H1 (cell line): Measurements from ENCODE around the gene PDE4B. TPM values are rescaled to one million over a fixed set of nuclear protein-coding genes. Genes with fewer than 3 reads are reported as not detected.

Experiments
- CTCF ChIA-PET: fragments of 300-600 bp; sonication (Branson Sonifier 250); formaldehyde crosslinking; loops from one replicate; lab custom pipeline; 2021; ENCODE audit not compliant: partially characterized antibody; lab: Charles Lee
- POLR2A ChIA-PET: fragments of 300-600 bp; sonication (Branson Sonifier 250); formaldehyde crosslinking; loops from one replicate; lab custom pipeline; 2021; ENCODE audit warnings: inconsistent platforms; ENCODE audit not compliant: partially characterized antibody; lab: Charles Lee
- DNase-seq, 2 experiments: peaks; one replicate each; pipeline versions ENCODE4 v3.0.0 to v3.0.0-alpha.2; 2010 to 2022; ENCODE audit warnings: low spot score in 2 of 2, low read depth in 1 of 2, mixed read lengths in 1 of 2
- FAIRE-seq: peaks from 2 replicates; lab custom pipeline; 2011; peaks lifted over from hg19 to GRCh38; lab: Jason Lieb, UNC
- H2AFZ ChIP-seq: 2 replicates; pipeline ENCODE4 v1.8.1; 2012; ENCODE audit warnings: low read length, inconsistent platforms
- H2AK5ac ChIP-seq: 2 replicates; pipeline ENCODE4 v1.6.1; 2013; ENCODE audit warnings: low read depth, low read length
- H2BK120ac ChIP-seq: replicated peaks from 2 replicates; pipeline ENCODE3; 2013; ENCODE audit warnings: low read depth, low read length, inconsistent platforms
- H2BK12ac ChIP-seq: 2 replicates; pipeline ENCODE4 v1.6.1; 2013; ENCODE audit warnings: low read depth, low read length
- H2BK15ac ChIP-seq: 2 replicates; pipeline ENCODE4 v1.6.1; 2013; ENCODE audit warnings: low read length
- H2BK20ac ChIP-seq: 2 replicates; pipeline ENCODE4 v1.6.1; 2013; ENCODE audit warnings: low read length
- H2BK5ac ChIP-seq: 2 replicates; pipeline ENCODE4 v1.6.1; 2013; ENCODE audit warnings: low read depth, low read length
- H3K14ac ChIP-seq: 2 replicates; pipeline ENCODE4 v1.6.1; 2013; ENCODE audit warnings: inconsistent platforms; ENCODE audit not compliant: insufficient read length
- H3K18ac ChIP-seq: 2 replicates; pipeline ENCODE4 v1.6.1; 2013; ENCODE audit warnings: low read length; ENCODE audit errors: extremely low read depth
- H3K23ac ChIP-seq: 2 replicates; pipeline ENCODE4 v1.6.1; 2013; ENCODE audit warnings: inconsistent platforms; ENCODE audit not compliant: insufficient read length
- H3K23me2 ChIP-seq: 2 replicates; pipeline ENCODE4 v1.6.1; 2013; ENCODE audit warnings: low read depth, low read length
- H3K27ac ChIP-seq: 2 replicates; pipeline ENCODE4 v1.6.1; 2011; ENCODE audit warnings: low read depth, low read length, inconsistent platforms
- H3K27me3 ChIP-seq, 4 experiments: replicated peaks in 1 of 4; 1 replicate in 1 of 4; 2 replicates in 3 of 4; pipeline versions ENCODE4 v1.6.1 to v1.8.1; 2011 to 2013; ENCODE audit warnings: low read length in 3 of 4, mild to moderate bottlenecking in 3 of 4, inconsistent platforms in 2 of 4, mixed read lengths in 2 of 4, moderate library complexity in 1 of 4; ENCODE audit not compliant: control insufficient read depth in 3 of 4, insufficient read depth in 3 of 4; ENCODE audit errors: extremely low read depth in 1 of 4
- H3K36me3 ChIP-seq, 4 experiments: 2 replicates each; pipeline versions ENCODE4 v1.6.1 to v1.8.1; 2011 to 2013; ENCODE audit warnings: mild to moderate bottlenecking in 4 of 4, low read length in 3 of 4, moderate library complexity in 2 of 4, control low read depth in 1 of 4, inconsistent platforms in 1 of 4; ENCODE audit not compliant: insufficient read depth in 4 of 4, control insufficient read depth in 2 of 4
- H3K4ac ChIP-seq: replicated peaks from 2 replicates; pipeline ENCODE3; 2013; ENCODE audit warnings: low read length, low read depth, mixed read lengths, inconsistent platforms; ENCODE audit not compliant: insufficient read length
- H3K4me1 ChIP-seq, 4 experiments: replicated peaks in 1 of 4; 1 replicate in 1 of 4; 2 replicates in 3 of 4; pipeline versions ENCODE4 v1.6.1 to v1.8.1; 2011 to 2013; ENCODE audit warnings: low read length in 3 of 4, inconsistent platforms in 2 of 4, mixed read lengths in 1 of 4; ENCODE audit not compliant: insufficient read depth in 4 of 4, control insufficient read depth in 3 of 4
- H3K4me2 ChIP-seq, 2 experiments: 2 replicates each; pipeline versions ENCODE4 v1.6.1 to v1.8.1; 2011 to 2013; ENCODE audit warnings: low read depth in 2 of 2, low read length in 2 of 2, control low read depth in 1 of 2, inconsistent platforms in 1 of 2, mild to moderate bottlenecking in 1 of 2; ENCODE audit not compliant: insufficient read depth in 1 of 2
- H3K4me3 ChIP-seq, 4 experiments: fragments of 200-600, 300-600 bp in 1 of 4; sonication (generic), shearing (Covaris generic), sonication (Bioruptor Twin) in 1 of 4; 2 replicates each; pipeline versions ENCODE4 v1.5.1 to v1.8.1; 2011 to 2016; ENCODE audit warnings: low read length in 4 of 4, low read depth in 3 of 4, control low read depth in 2 of 4, inconsistent platforms in 2 of 4, mild to moderate bottlenecking in 2 of 4, mixed read lengths in 1 of 4, moderate library complexity in 1 of 4; ENCODE audit not compliant: insufficient read depth in 2 of 4; ENCODE audit errors: extremely low read depth in 1 of 4
- H3K56ac ChIP-seq: replicated peaks from 2 replicates; pipeline ENCODE3; 2013; ENCODE audit warnings: low read depth, mild to moderate bottlenecking, mixed read lengths, low read length, inconsistent platforms; ENCODE audit not compliant: insufficient read length
- H3K79me1 ChIP-seq: 2 replicates; pipeline ENCODE4 v1.6.1; 2013; ENCODE audit warnings: low read depth, low read length, control low read depth
- H3K79me2 ChIP-seq, 2 experiments: 2 replicates each; pipeline versions ENCODE4 v1.6.1 to v1.8.1; 2012 to 2013; ENCODE audit warnings: low read length in 2 of 2, mild to moderate bottlenecking in 2 of 2, inconsistent platforms in 1 of 2; ENCODE audit not compliant: insufficient read depth in 2 of 2, control insufficient read depth in 1 of 2
- H3K9ac ChIP-seq, 4 experiments: replicated peaks in 1 of 4; 1 replicate in 1 of 4; 2 replicates in 3 of 4; pipeline versions ENCODE4 v1.6.1 to v1.8.1; 2011 to 2013; ENCODE audit warnings: low read depth in 3 of 4, low read length in 3 of 4, control low read depth in 2 of 4, mild to moderate bottlenecking in 2 of 4, moderate library complexity in 2 of 4, inconsistent platforms in 1 of 4; ENCODE audit errors: extremely low read depth in 1 of 4
- H3K9me3 ChIP-seq, 2 experiments: 2 replicates each; pipeline versions ENCODE4 v1.6.1 to v1.8.1; 2012 to 2013; ENCODE audit warnings: mild to moderate bottlenecking in 2 of 2, moderate library complexity in 2 of 2, control low read depth in 1 of 2, inconsistent platforms in 1 of 2, low read depth in 1 of 2, low read length in 1 of 2, mixed read lengths in 1 of 2; ENCODE audit not compliant: insufficient read depth in 2 of 2
- H4K20me1 ChIP-seq, 2 experiments: replicated peaks in 1 of 2; 2 replicates each; pipeline versions ENCODE3 to v1.8.1; 2011 to 2013; ENCODE audit warnings: inconsistent platforms in 2 of 2, low read length in 2 of 2, mild to moderate bottlenecking in 1 of 2; ENCODE audit not compliant: insufficient read depth in 2 of 2, control insufficient read depth in 1 of 2
- H4K5ac ChIP-seq: 2 replicates; pipeline ENCODE4 v1.6.1; 2013; ENCODE audit warnings: low read length, low read depth, mixed read lengths, inconsistent platforms; ENCODE audit not compliant: insufficient read length
- H4K8ac ChIP-seq: 2 replicates; pipeline ENCODE4 v1.8.0; 2013; ENCODE audit warnings: mild to moderate bottlenecking, moderate library complexity, low read length, inconsistent platforms; ENCODE audit not compliant: insufficient read depth; ENCODE audit errors: extremely low read depth
- H4K91ac ChIP-seq: replicated peaks from 2 replicates; pipeline ENCODE3; 2013; ENCODE audit warnings: low read length, mixed read lengths, inconsistent platforms; ENCODE audit not compliant: insufficient read length
- CHD2 ChIP-seq: IDR thresholded peaks from 2 replicates; pipeline ENCODE4 v1.6.1; 2012; ENCODE audit warnings: low read length, improper control_type of control experiment
- CREB1 ChIP-seq: IDR thresholded peaks from 2 replicates; pipeline ENCODE4 v1.6.1; 2012; ENCODE audit warnings: inconsistent platforms
- HDAC2 ChIP-seq, 2 experiments: fragments of 300-600 bp in 1 of 2; sonication (generic) in 1 of 2; IDR thresholded peaks; 2 replicates each; pipeline ENCODE4 v1.6.1; 2011 to 2012; ENCODE audit warnings: low read depth in 2 of 2, low read length in 2 of 2, mild to moderate bottlenecking in 2 of 2, moderate library complexity in 2 of 2, borderline replicate concordance in 1 of 2, inconsistent platforms in 1 of 2
- HDAC6 ChIP-seq: IDR thresholded peaks from one replicate; pipeline ENCODE4 v1.7.1; 2012; ENCODE audit warnings: low read depth, mild to moderate bottlenecking, inconsistent platforms, low read length, moderate library complexity
- KDM1A ChIP-seq: fragments of 200-600, 300-600 bp; sonication (generic); IDR thresholded peaks from 2 replicates; pipeline ENCODE4 v1.7.1; 2016; ENCODE audit warnings: mild to moderate bottlenecking, low read length, borderline replicate concordance
- MAX ChIP-seq: IDR thresholded peaks from 2 replicates; pipeline ENCODE4 v1.6.1; 2012; ENCODE audit warnings: inconsistent platforms
- NRF1 ChIP-seq: IDR thresholded peaks from 2 replicates; pipeline ENCODE4 v1.6.1; 2011; ENCODE audit warnings: mild to moderate bottlenecking, low read depth, low read length, improper control_type of control experiment
- PHF8 ChIP-seq: fragments of 200-600 bp; sonication (generic); conservative IDR thresholded peaks from 2 replicates; pipeline ENCODE4 v1.7.1; 2012; ENCODE audit warnings: low read depth, mild to moderate bottlenecking, inconsistent platforms, low read length, moderate library complexity
- POU5F1 ChIP-seq: IDR thresholded peaks from 2 replicates; pipeline ENCODE4 v1.6.1; 2011; ENCODE audit warnings: low read depth, mild to moderate bottlenecking, low read length, moderate library complexity
- RBBP5 ChIP-seq: IDR thresholded peaks from 2 replicates; pipeline ENCODE4 v1.7.1; 2012; ENCODE audit warnings: low read depth, mild to moderate bottlenecking, inconsistent platforms, low read length, moderate library complexity, borderline replicate concordance
- RFX5 ChIP-seq: IDR thresholded peaks from 2 replicates; pipeline ENCODE4 v1.6.1; 2011; ENCODE audit warnings: low read depth, low read length, improper control_type of control experiment, borderline replicate concordance
- SIRT6 ChIP-seq: IDR thresholded peaks from one replicate; pipeline ENCODE4 v1.7.1; 2012; ENCODE audit warnings: low read length, inconsistent platforms
- SP4 ChIP-seq: IDR thresholded peaks from 2 replicates; pipeline ENCODE4 v1.6.1; 2012; ENCODE audit warnings: low read length, inconsistent platforms
- USF2 ChIP-seq: IDR thresholded peaks from 2 replicates; pipeline ENCODE4 v1.6.1; 2011; ENCODE audit warnings: low read length, improper control_type of control experiment
- WGBS, 2 experiments: shearing (Covaris generic) in 1 of 2; methylation state at CpG; one replicate each; pipeline versions ENCODE4 v1.1.6 to v1.1.7; 2013 to 2015; ENCODE audit warnings: low lambda C conversion rate in 2 of 2, mixed read lengths in 2 of 2, inconsistent platforms in 1 of 2, low coverage in 1 of 2, missing lambda C conversion rate in 1 of 2; ENCODE audit not compliant: insufficient replicate concordance in 2 of 2, insufficient coverage in 1 of 2, insufficient read length in 1 of 2; ENCODE audit errors: extremely low coverage in 1 of 2, missing lambda C conversion rate in 1 of 2; 5-methylcytosine and 5-hydroxymethylcytosine counted together
- polyA plus RNA-seq, 7 experiments: library from polyadenylated mRNA; depleted of rRNA in 3 of 7; stranded (reverse) in 5 of 7; unstranded in 2 of 7; fragments of >200 nt in 5 of 7; fragments of 200-250 nt in 2 of 7; gene quantifications; 1 replicate in 5 of 7; 2 replicates in 1 of 7; 4 replicates in 1 of 7; pipeline versions ENCODE4 v1.2.1 to v1.2.3, GENCODE V29; 2011 to 2013; ENCODE audit warnings: missing spikeins in 2 of 7, mixed read lengths in 2 of 7
- total RNA-seq: library from RNA; stranded (reverse); fragmentation: NEBNext Ultra II Directional; extraction: Animal tissue kit (Norgen Biotek cat#: 25700); gene quantifications from 2 replicates; pipeline ENCODE4 v1.2.1, GENCODE V29; 2021

PDE4B gene
- total and polyA plus RNA-seq, 2 of the 8 experiments (the other 6 are each of a cell fraction or from before 2014, with no cell fraction given) = 5.0 to 15.1 TPM

GRCh38 chr1:66217021-66217420 lies 424.3 kb downstream of the PDE4B start:
- H3K4me2 ChIP-seq = no peak overlapping the region
- no peak overlapping the region for H2BK15ac ChIP-seq
- H3K14ac ChIP-seq = no peak overlapping the region
- H3K18ac ChIP-seq = no peak overlapping the region
- no peak overlapping the region for H2AFZ ChIP-seq
- H3K9me3 ChIP-seq = no peaks in the 10 kb centered on the region
- no peak overlapping the region for H2BK12ac ChIP-seq
- CTCF ChIA-PET = interaction anchor here (1.2 to 2.5 kb wide), 3 partner anchors 9 to 132 kb away, joined by 6 to 7 read pairs (median 7); no protein-coding TSS in a partner anchor
- H3K23ac ChIP-seq = no peak overlapping the region
- H3K23me2 ChIP-seq = no peaks in the 10 kb centered on the region
- H2BK20ac ChIP-seq = no peak overlapping the region
- FAIRE-seq (no peak), DNase-seq (no peak)
- H3K56ac ChIP-seq = no peak overlapping the region
- no peaks in the 10 kb centered on the region for H3K4me1 ChIP-seq
- no peak overlapping the region for H2BK120ac ChIP-seq
- peaks cover 0 to 1% (median 0%) of the 10 kb centered on the region in 4 experiments; a peak in 1 of 7 replicates for H3K27me3 ChIP-seq
- H3K4ac ChIP-seq = no peak overlapping the region
- H2BK5ac ChIP-seq = no peak overlapping the region
- H3K4me3 ChIP-seq = no peak overlapping the region
- H4K8ac ChIP-seq = no peak overlapping the region
- no peaks in the 10 kb centered on the region for H4K20me1 ChIP-seq
- H3K79me2 ChIP-seq = no peaks in the 10 kb centered on the region
- H2AK5ac ChIP-seq = no peak overlapping the region
- no peak overlapping the region for H4K5ac ChIP-seq
- no peak overlapping the region for H3K9ac ChIP-seq
- WGBS, 2 experiments = 100% methylated on average over 1 of the region's 1 CpG; no CpG with 5 or more reads in 1 of the 2 experiments
- H3K27ac ChIP-seq = no peak overlapping the region
- H4K91ac ChIP-seq = no peak overlapping the region
- POLR2A ChIA-PET = no interaction called here
- no peaks in the 10 kb centered on the region for H3K36me3 ChIP-seq
- no peaks in the 10 kb centered on the region for H3K79me1 ChIP-seq
- TF ChIP-seq MAX (no peak), NRF1 (no peak), RBBP5 (no peak), HDAC6 (no peak), POU5F1 (no peak), CHD2 (no peak), HDAC2 (IDR thresholded peaks at IDR 0.05; ENCODE audit: borderline replicate concordance in 1 of 2, low read depth in 2 of 2, low read length in 2 of 2) (no peak), SP4 (no peak), KDM1A (no peak), RFX5 (no peak), SIRT6 (no peak), CREB1 (no peak), PHF8 (no peak), USF2 (no peak)
